ENCODE measurements around the gene CDC16.
A peak's percentile ranks its signal among the peaks of the same experiment; 100 is the strongest.

CDC16 gene

GRCh38 chr13:114309086-114309485, 74.4 kb downstream of the CDC16 start:
- peaks cover 21% of the 10 kb centered on the region for H3K36me3 ChIP-seq (ENCODE audit: insufficient read depth, low read length)
- no peak overlapping the region for H3K4me3 ChIP-seq (ENCODE audit: low read length)
- no peak overlapping the region for H3K4me2 ChIP-seq (ENCODE audit: low read length)
- no peak overlapping the region for H3K9ac ChIP-seq (ENCODE audit: low read depth, low read length)
- no peaks in the 10 kb centered on the region for H3K9me3 ChIP-seq (replicated peaks; ENCODE audit: low read length)
- peaks cover 30% of the 10 kb centered on the region for H3K4me1 ChIP-seq (ENCODE audit: control insufficient read depth, insufficient read depth, low read length)
- no peaks in the 10 kb centered on the region for H3K27me3 ChIP-seq (ENCODE audit: control insufficient read depth, insufficient read depth, low read length)

GRCh38 chr13:114309806-114310410, 75.2 kb downstream of the CDC16 start:
- Histone ChIP-seq H3K9me3 (replicated peaks; ENCODE audit: low read length) (no peaks in the 10 kb centered on the region), H3K27me3 (ENCODE audit: control insufficient read depth, insufficient read depth, low read length) (no peaks in the 10 kb centered on the region), H3K4me3 (ENCODE audit: low read length) (no peak overlapping the region), H3K4me1 (ENCODE audit: control insufficient read depth, insufficient read depth, low read length) (peaks cover 30% of the 10 kb centered on the region), H3K9ac (ENCODE audit: low read depth, low read length) (no peak overlapping the region), H3K4me2 (ENCODE audit: low read length) (no peak overlapping the region), H3K36me3 (ENCODE audit: insufficient read depth, low read length) (peaks cover 15% of the 10 kb centered on the region)

GRCh38 chr13:114310956-114311355, 76.3 kb downstream of the CDC16 start:
- H3K27me3 ChIP-seq (ENCODE audit: control insufficient read depth, insufficient read depth, low read length): no peaks in the 10 kb centered on the region

GRCh38 chr13:114311387-114311786, 76.7 kb downstream of the CDC16 start:
- Histone ChIP-seq H3K36me3 (ENCODE audit: insufficient read depth, low read length) (peaks cover 10% of the 10 kb centered on the region), H3K27me3 (ENCODE audit: control insufficient read depth, insufficient read depth, low read length) (no peaks in the 10 kb centered on the region), H3K9me3 (replicated peaks; ENCODE audit: low read length) (no peaks in the 10 kb centered on the region), H3K4me2 (ENCODE audit: low read length) (no peak overlapping the region), H3K4me1 (ENCODE audit: control insufficient read depth, insufficient read depth, low read length) (peaks cover 35% of the 10 kb centered on the region), H3K4me3 (ENCODE audit: low read length) (no peak overlapping the region), H3K9ac (ENCODE audit: low read depth, low read length) (no peak overlapping the region)

More at GRCh38 chr13:114310956-114311355, 76.3 kb downstream of the CDC16 start:
- Histone ChIP-seq H3K4me2 (ENCODE audit: low read length) (no peak overlapping the region), H3K9me3 (replicated peaks; ENCODE audit: low read length) (no peaks in the 10 kb centered on the region), H3K9ac (ENCODE audit: low read depth, low read length) (no peak overlapping the region), H3K36me3 (ENCODE audit: insufficient read depth, low read length) (peaks cover 11% of the 10 kb centered on the region), H3K4me1 (ENCODE audit: control insufficient read depth, insufficient read depth, low read length) (peaks cover 35% of the 10 kb centered on the region), H3K4me3 (ENCODE audit: low read length) (no peak overlapping the region)

GRCh38 chr13:114311908-114312307, 77.2 kb downstream of the CDC16 start:
- H3K4me1 ChIP-seq (ENCODE audit: control insufficient read depth, insufficient read depth, low read length): peaks cover 35% of the 10 kb centered on the region

GRCh38 chr13:114313061-114313860, 78.6 kb downstream of the CDC16 start:
- H3K4me1 ChIP-seq (ENCODE audit: control insufficient read depth, insufficient read depth, low read length): peaks cover 47% of the 10 kb centered on the region
- peak overlapping the region; percentile 95 for H3K9ac ChIP-seq (ENCODE audit: low read depth, low read length)
- H3K4me2 ChIP-seq (ENCODE audit: low read length): peak overlapping the region; percentile 83
- no peaks in the 10 kb centered on the region for H3K27me3 ChIP-seq (ENCODE audit: control insufficient read depth, insufficient read depth, low read length)
- no peaks in the 10 kb centered on the region for H3K9me3 ChIP-seq (replicated peaks; ENCODE audit: low read length)
- H3K36me3 ChIP-seq (ENCODE audit: insufficient read depth, low read length): no peaks in the 10 kb centered on the region
- H3K4me3 ChIP-seq (ENCODE audit: low read length): peak overlapping the region; percentile 94

More at GRCh38 chr13:114311908-114312307, 77.2 kb downstream of the CDC16 start:
- Histone ChIP-seq H3K4me3 (ENCODE audit: low read length) (no peak overlapping the region), H3K9ac (ENCODE audit: low read depth, low read length) (no peak overlapping the region), H3K27me3 (ENCODE audit: control insufficient read depth, insufficient read depth, low read length) (no peaks in the 10 kb centered on the region), H3K9me3 (replicated peaks; ENCODE audit: low read length) (no peaks in the 10 kb centered on the region), H3K36me3 (ENCODE audit: insufficient read depth, low read length) (peaks cover 5% of the 10 kb centered on the region), H3K4me2 (ENCODE audit: low read length) (no peak overlapping the region)

- Histone ChIP-seq H3K9me3 (replicated peaks; ENCODE audit: low read length) (no peaks in the 10 kb centered on the region), H3K27me3 (ENCODE audit: control insufficient read depth, insufficient read depth, low read length) (no peaks in the 10 kb centered on the region), H3K4me1 (ENCODE audit: control insufficient read depth, insufficient read depth, low read length) (peaks cover 57% of the 10 kb centered on the region), H3K36me3 (ENCODE audit: insufficient read depth, low read length) (no peaks in the 10 kb centered on the region), H3K4me3 (ENCODE audit: low read length) (peak within 1 kb of the TSS; percentile 94), H3K9ac (ENCODE audit: low read depth, low read length) (peak within 1 kb of the TSS; percentile 95), H3K4me2 (ENCODE audit: low read length) (peak within 1 kb of the TSS; percentile 83)
Observed at GRCh38 chr13:114314074-114314912, 79.6 kb downstream of the CDC16 start, which contains the start of gene CHAMP1. Gene CHAMP1 (plus strand): TSS chr13:114314503. CDS start chr13:114323843, 9,340 bp downstream.

- H3K4me2 ChIP-seq (ENCODE audit: low read length): peak overlapping the region; percentile 83
- peak overlapping the region; percentile 95 for H3K9ac ChIP-seq (ENCODE audit: low read depth, low read length)
- H3K9me3 ChIP-seq (replicated peaks; ENCODE audit: low read length): no peaks in the 10 kb centered on the region
- H3K4me3 ChIP-seq (ENCODE audit: low read length): peak overlapping the region; percentile 94
- H3K27me3 ChIP-seq (ENCODE audit: control insufficient read depth, insufficient read depth, low read length): no peaks in the 10 kb centered on the region
- peaks cover 66% of the 10 kb centered on the region for H3K4me1 ChIP-seq (ENCODE audit: control insufficient read depth, insufficient read depth, low read length)
- peaks cover 2% of the 10 kb centered on the region for H3K36me3 ChIP-seq (ENCODE audit: insufficient read depth, low read length)
Observed at GRCh38 chr13:114315074-114315785, 80.5 kb downstream of the CDC16 start.

GRCh38 chr13:114318624-114319023, 83.9 kb downstream of the CDC16 start:
- Histone ChIP-seq H3K4me3 (ENCODE audit: low read length) (peak overlapping the region; percentile 34), H3K27me3 (ENCODE audit: control insufficient read depth, insufficient read depth, low read length) (no peaks in the 10 kb centered on the region), H3K9me3 (replicated peaks; ENCODE audit: low read length) (no peaks in the 10 kb centered on the region), H3K9ac (ENCODE audit: low read depth, low read length) (peak overlapping the region; percentile 59), H3K4me1 (ENCODE audit: control insufficient read depth, insufficient read depth, low read length) (peaks cover 43% of the 10 kb centered on the region), H3K36me3 (ENCODE audit: insufficient read depth, low read length) (peaks cover 32% of the 10 kb centered on the region), H3K4me2 (ENCODE audit: low read length) (peak overlapping the region; percentile 73)

- Histone ChIP-seq H3K4me1 (ENCODE audit: control insufficient read depth, insufficient read depth, low read length) (peaks cover 39% of the 10 kb centered on the region), H3K4me3 (ENCODE audit: low read length) (peak overlapping the region; percentile 34), H3K4me2 (ENCODE audit: low read length) (peak overlapping the region; percentile 73), H3K9me3 (replicated peaks; ENCODE audit: low read length) (no peaks in the 10 kb centered on the region), H3K9ac (ENCODE audit: low read depth, low read length) (peak overlapping the region; percentile 59), H3K36me3 (ENCODE audit: insufficient read depth, low read length) (peaks cover 40% of the 10 kb centered on the region), H3K27me3 (ENCODE audit: control insufficient read depth, insufficient read depth, low read length) (no peaks in the 10 kb centered on the region)
Observed at GRCh38 chr13:114319441-114319913, 84.8 kb downstream of the CDC16 start.

All from skeletal muscle satellite cell (primary cell).